HG03521 (cell line): Measurements from ENCODE around the gene FAM217B.
"Not testable (repeated sequence)": the region's sequence is repeated elsewhere in the genome, so short reads cannot be mapped to it uniquely, and the experiment has no call there.

ENCODE experiments used
- ATAC-seq: cut with Tn5 transposase; IDR thresholded peaks from one replicate; pipeline ENCODE4 v1.9.1; 2021; ENCODE audit warnings: mild to moderate bottlenecking, moderate library complexity; ENCODE audit not compliant: unreplicated experiment

The FAM217B gene

GRCh38 chr20:59938221-59938620 is 2.0 kb upstream of the FAM217B start:
- no peak for ATAC-seq

- ATAC-seq: no peak
Measured at GRCh38 chr20:59938696-59939051, 1.5 kb upstream of the FAM217B start.

GRCh38 chr20:59939052-59939878 is 924 bp upstream of the FAM217B start:
- ATAC-seq: no peak

GRCh38 chr20:59939879-59940128 is 385 bp upstream of the FAM217B start:
- ATAC-seq: peak; percentile 17

GRCh38 chr20:59940956-59941294 is 736 bp downstream of the FAM217B start:
- ATAC-seq: no peak

GRCh38 chr20:59942245-59942644 is 2.1 kb downstream of the FAM217B start:
- ATAC-seq: no peak

GRCh38 chr20:59944726-59945125 is 4.5 kb downstream of the FAM217B start:
- ATAC-seq: no peak

- ATAC-seq: no peak
Measured at GRCh38 chr20:59945175-59945574, 5.0 kb downstream of the FAM217B start.

- no peak for ATAC-seq
Measured at GRCh38 chr20:59945731-59946130, 5.5 kb downstream of the FAM217B start.

- ATAC-seq: no peak
Measured at GRCh38 chr20:59947376-59947775, 7.2 kb downstream of the FAM217B start.

GRCh38 chr20:59948212-59948611 is 8.0 kb downstream of the FAM217B start:
- ATAC-seq: no peak

GRCh38 chr20:59948828-59949720 is 8.9 kb downstream of the FAM217B start:
- no peak for ATAC-seq

- no peak for ATAC-seq
Measured at GRCh38 chr20:59949911-59950310, 9.7 kb downstream of the FAM217B start.

GRCh38 chr20:59954718-59955117 is 14.5 kb downstream of the FAM217B start:
- ATAC-seq: no peak

GRCh38 chr20:59955131-59955796 is 15.1 kb downstream of the FAM217B start:
- ATAC-seq: no peak

- not testable (repeated sequence) for ATAC-seq
Measured at GRCh38 chr20:59957568-59957967, 17.4 kb downstream of the FAM217B start.

- ATAC-seq: no peak
Measured at GRCh38 chr20:59958123-59958522, 17.9 kb downstream of the FAM217B start, which contains the start of gene CDH26. Gene CDH26 (plus strand): TSS chr20:59958423. CDS start chr20:59958727, 304 bp downstream.

- ATAC-seq: no peak
Measured at GRCh38 chr20:59958626-59959025, 18.4 kb downstream of the FAM217B start.

- no peak for ATAC-seq
Measured at GRCh38 chr20:59961423-59961822, 21.2 kb downstream of the FAM217B start.

- ATAC-seq: no peak
Measured at GRCh38 chr20:59962155-59962554, 22.0 kb downstream of the FAM217B start.

- no peak for ATAC-seq
Measured at GRCh38 chr20:59966428-59966827, 26.2 kb downstream of the FAM217B start.

- no peak for ATAC-seq
Measured at GRCh38 chr20:59971428-59971827, 31.2 kb downstream of the FAM217B start.
